ENCODE results near the gene CFAP210. TPM values are rescaled to one million over a fixed set of nuclear protein-coding genes. Genes with fewer than 3 reads are reported as not detected.

Gene CFAP210
- total RNA-seq, 2 donors from 2014 or later: 0.70 to 1.9 TPM

GRCh38 chr2:169670937-169671336, 23.3 kb downstream of the CFAP210 start:
- TF ChIP-seq CTCF (conservative IDR thresholded peaks at IDR 0.05): no peak
- peaks cover 35% of the 10 kb centered on the region for H3K27me3 ChIP-seq (ENCODE audit: control insufficient read depth, insufficient read depth, low read length, poor library complexity, severe bottlenecking)
- no peaks in the 10 kb centered on the region for H3K36me3 ChIP-seq (ENCODE audit: control insufficient read depth, insufficient read depth, low read length)
- DNase-seq: no peak
- H3K27me3 Mint-ChIP-seq (ENCODE audit: insufficient read depth): peaks cover 12% of the 10 kb centered on the region
- no peaks in the 10 kb centered on the region for H3K4me1 ChIP-seq (ENCODE audit: control insufficient read depth, insufficient read depth, low read length)
- no peaks in the 10 kb centered on the region for H3K9me3 ChIP-seq (ENCODE audit: control insufficient read depth, low read length)
- WGBS, 2 experiments (ENCODE audit: insufficient coverage in 1 of 2, insufficient read length in 1 of 2): 90% methylated on average over 4 of the region's 4 CpGs
- no peak overlapping the region for H3K27ac Mint-ChIP-seq
- H3K36me3 Mint-ChIP-seq (ENCODE audit: low read depth): no peaks in the 10 kb centered on the region
- no peak overlapping the region for H3K4me3 ChIP-seq (ENCODE audit: low read length)
- H3K4me3 Mint-ChIP-seq: no peak overlapping the region
- H3K9me3 Mint-ChIP-seq: no peaks in the 10 kb centered on the region
- no peak overlapping the region for H3K9ac ChIP-seq (ENCODE audit: extremely low read depth, low read length, poor library complexity, severe bottlenecking)
- no peak overlapping the region for H3K27ac ChIP-seq (ENCODE audit: low read depth, low read length)
- no peaks in the 10 kb centered on the region for H3K4me1 Mint-ChIP-seq

GRCh38 chr2:169670215-169670651, 24.0 kb downstream of the CFAP210 start:
- WGBS, 2 experiments (ENCODE audit: insufficient coverage in 1 of 2, insufficient read length in 1 of 2): 93 to 100% methylated on average over 2 of the region's 2 CpGs
- Mint-ChIP-seq H3K36me3 (ENCODE audit: low read depth) (no peaks in the 10 kb centered on the region), H3K4me3 (no peak overlapping the region), H3K27me3 (ENCODE audit: insufficient read depth) (peaks cover 15% of the 10 kb centered on the region), H3K4me1 (no peaks in the 10 kb centered on the region), H3K9me3 (no peaks in the 10 kb centered on the region), H3K27ac (no peak overlapping the region)
- Histone ChIP-seq H3K4me1 (ENCODE audit: control insufficient read depth, insufficient read depth, low read length) (no peaks in the 10 kb centered on the region), H3K36me3 (ENCODE audit: control insufficient read depth, insufficient read depth, low read length) (no peaks in the 10 kb centered on the region), H3K27me3 (ENCODE audit: control insufficient read depth, insufficient read depth, low read length, poor library complexity, severe bottlenecking) (peaks cover 42% of the 10 kb centered on the region), H3K9ac (ENCODE audit: extremely low read depth, low read length, poor library complexity, severe bottlenecking) (no peak overlapping the region), H3K4me3 (ENCODE audit: low read length) (no peak overlapping the region), H3K27ac (ENCODE audit: low read depth, low read length) (no peak overlapping the region), H3K9me3 (ENCODE audit: control insufficient read depth, low read length) (no peaks in the 10 kb centered on the region)
- no peak for DNase-seq
- TF ChIP-seq CTCF (conservative IDR thresholded peaks at IDR 0.05): no peak

- TF ChIP-seq CTCF (conservative IDR thresholded peaks at IDR 0.05): no peak
- 43 to 91% methylated on average over 1 to 2 of the region's 2 CpGs for WGBS, 2 experiments (ENCODE audit: insufficient coverage in 1 of 2, insufficient read length in 1 of 2)
- Mint-ChIP-seq H3K27me3 (ENCODE audit: insufficient read depth) (peaks cover 15% of the 10 kb centered on the region), H3K27ac (no peak overlapping the region), H3K9me3 (no peaks in the 10 kb centered on the region), H3K36me3 (ENCODE audit: low read depth) (no peaks in the 10 kb centered on the region), H3K4me3 (no peak overlapping the region), H3K4me1 (no peaks in the 10 kb centered on the region)
- Histone ChIP-seq H3K9me3 (ENCODE audit: control insufficient read depth, low read length) (no peaks in the 10 kb centered on the region), H3K4me3 (ENCODE audit: low read length) (no peak overlapping the region), H3K4me1 (ENCODE audit: control insufficient read depth, insufficient read depth, low read length) (no peaks in the 10 kb centered on the region), H3K27me3 (ENCODE audit: control insufficient read depth, insufficient read depth, low read length, poor library complexity, severe bottlenecking) (peaks cover 63% of the 10 kb centered on the region), H3K27ac (ENCODE audit: low read depth, low read length) (no peak overlapping the region), H3K9ac (ENCODE audit: extremely low read depth, low read length, poor library complexity, severe bottlenecking) (no peak overlapping the region), H3K36me3 (ENCODE audit: control insufficient read depth, insufficient read depth, low read length) (no peaks in the 10 kb centered on the region)
- no peak for DNase-seq
Observed at GRCh38 chr2:169667583-169667982, 26.6 kb downstream of the CFAP210 start.

All from endodermal cell (in vitro differentiated cells).